Measurements from ENCODE around the gene RNF167.

DNA sequence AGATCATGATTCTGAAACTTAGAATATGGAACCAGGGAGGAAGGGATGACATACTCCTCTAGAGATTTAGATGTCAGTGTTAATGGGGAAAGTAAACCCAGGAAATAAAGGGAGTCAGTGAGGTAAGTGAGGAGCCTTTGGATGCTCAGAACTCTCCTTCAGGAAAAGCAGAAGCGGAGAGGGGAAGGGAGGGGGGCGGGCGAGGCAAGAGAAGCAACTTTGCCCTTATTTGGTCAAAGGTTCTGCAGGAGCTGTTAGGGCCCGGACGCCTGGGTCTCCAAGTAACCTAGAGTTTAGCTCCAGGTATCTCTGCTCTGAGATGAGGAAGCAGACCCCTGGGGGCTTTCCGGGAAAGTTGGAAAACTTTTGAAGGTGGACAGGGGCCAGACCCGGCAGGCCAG, 6.9 kb downstream of the RNF167 start:
- TF ChIP-seq ZNF707 (tag by site-specific recombination; IDR thresholded peaks at IDR 0.05) = no peak
- TF ChIP-seq, protein P1, sequence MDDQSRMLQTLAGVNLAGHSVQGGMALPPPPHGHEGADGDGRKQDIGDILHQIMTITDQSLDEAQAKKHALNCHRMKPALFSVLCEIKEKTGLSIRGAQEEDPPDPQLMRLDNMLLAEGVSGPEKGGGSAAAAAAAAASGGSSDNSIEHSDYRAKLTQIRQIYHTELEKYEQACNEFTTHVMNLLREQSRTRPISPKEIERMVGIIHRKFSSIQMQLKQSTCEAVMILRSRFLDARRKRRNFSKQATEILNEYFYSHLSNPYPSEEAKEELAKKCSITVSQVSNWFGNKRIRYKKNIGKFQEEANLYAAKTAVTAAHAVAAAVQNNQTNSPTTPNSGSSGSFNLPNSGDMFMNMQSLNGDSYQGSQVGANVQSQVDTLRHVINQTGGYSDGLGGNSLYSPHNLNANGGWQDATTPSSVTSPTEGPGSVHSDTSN (CRISPR knock-in tag; IDR thresholded peaks at IDR 0.05) = no peak
- TF ChIP-seq, protein P2, sequence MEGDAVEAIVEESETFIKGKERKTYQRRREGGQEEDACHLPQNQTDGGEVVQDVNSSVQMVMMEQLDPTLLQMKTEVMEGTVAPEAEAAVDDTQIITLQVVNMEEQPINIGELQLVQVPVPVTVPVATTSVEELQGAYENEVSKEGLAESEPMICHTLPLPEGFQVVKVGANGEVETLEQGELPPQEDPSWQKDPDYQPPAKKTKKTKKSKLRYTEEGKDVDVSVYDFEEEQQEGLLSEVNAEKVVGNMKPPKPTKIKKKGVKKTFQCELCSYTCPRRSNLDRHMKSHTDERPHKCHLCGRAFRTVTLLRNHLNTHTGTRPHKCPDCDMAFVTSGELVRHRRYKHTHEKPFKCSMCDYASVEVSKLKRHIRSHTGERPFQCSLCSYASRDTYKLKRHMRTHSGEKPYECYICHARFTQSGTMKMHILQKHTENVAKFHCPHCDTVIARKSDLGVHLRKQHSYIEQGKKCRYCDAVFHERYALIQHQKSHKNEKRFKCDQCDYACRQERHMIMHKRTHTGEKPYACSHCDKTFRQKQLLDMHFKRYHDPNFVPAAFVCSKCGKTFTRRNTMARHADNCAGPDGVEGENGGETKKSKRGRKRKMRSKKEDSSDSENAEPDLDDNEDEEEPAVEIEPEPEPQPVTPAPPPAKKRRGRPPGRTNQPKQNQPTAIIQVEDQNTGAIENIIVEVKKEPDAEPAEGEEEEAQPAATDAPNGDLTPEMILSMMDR (tag by site-specific recombination; IDR thresholded peaks at IDR 0.05) = no peak
- TF ChIP-seq, protein P3, sequence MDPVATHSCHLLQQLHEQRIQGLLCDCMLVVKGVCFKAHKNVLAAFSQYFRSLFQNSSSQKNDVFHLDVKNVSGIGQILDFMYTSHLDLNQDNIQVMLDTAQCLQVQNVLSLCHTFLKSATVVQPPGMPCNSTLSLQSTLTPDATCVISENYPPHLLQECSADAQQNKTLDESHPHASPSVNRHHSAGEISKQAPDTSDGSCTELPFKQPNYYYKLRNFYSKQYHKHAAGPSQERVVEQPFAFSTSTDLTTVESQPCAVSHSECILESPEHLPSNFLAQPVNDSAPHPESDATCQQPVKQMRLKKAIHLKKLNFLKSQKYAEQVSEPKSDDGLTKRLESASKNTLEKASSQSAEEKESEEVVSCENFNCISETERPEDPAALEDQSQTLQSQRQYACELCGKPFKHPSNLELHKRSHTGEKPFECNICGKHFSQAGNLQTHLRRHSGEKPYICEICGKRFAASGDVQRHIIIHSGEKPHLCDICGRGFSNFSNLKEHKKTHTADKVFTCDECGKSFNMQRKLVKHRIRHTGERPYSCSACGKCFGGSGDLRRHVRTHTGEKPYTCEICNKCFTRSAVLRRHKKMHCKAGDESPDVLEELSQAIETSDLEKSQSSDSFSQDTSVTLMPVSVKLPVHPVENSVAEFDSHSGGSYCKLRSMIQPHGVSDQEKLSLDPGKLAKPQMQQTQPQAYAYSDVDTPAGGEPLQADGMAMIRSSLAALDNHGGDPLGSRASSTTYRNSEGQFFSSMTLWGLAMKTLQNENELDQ (tag by site-specific recombination; IDR thresholded peaks at IDR 0.05; ENCODE audit: low read depth) = no peak

All from HEK293 (cell line).